Measurements from ENCODE around the gene PDXDC1.
"Not testable (repeated sequence)": the region's sequence is repeated elsewhere in the genome, so short reads cannot be mapped to it uniquely, and the experiment has no call there.

PDXDC1 gene

DNA sequence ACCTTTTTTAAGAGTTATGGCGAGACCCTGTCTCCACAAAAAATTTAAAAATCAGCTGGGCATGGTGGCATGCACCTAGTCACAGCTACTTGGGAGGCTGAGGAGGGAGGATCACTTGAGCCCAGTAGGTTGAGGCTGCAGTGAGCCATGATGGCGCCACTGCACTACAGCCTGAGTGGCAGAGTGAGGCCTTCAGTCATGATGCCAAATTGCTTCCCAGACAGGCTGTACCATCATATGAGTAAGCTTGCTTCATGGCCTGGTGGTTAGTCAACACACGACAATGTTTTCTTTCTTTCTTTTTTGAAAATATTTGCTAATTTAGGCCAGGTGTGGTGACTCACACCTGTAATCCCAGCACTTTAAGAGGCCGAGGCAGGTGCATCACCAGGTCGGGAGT is 68.5 kb downstream of the PDXDC1 start:
- Mint-ChIP-seq H3K4me3 (no peak overlapping the region), H3K27ac (no peak overlapping the region)

DNA sequence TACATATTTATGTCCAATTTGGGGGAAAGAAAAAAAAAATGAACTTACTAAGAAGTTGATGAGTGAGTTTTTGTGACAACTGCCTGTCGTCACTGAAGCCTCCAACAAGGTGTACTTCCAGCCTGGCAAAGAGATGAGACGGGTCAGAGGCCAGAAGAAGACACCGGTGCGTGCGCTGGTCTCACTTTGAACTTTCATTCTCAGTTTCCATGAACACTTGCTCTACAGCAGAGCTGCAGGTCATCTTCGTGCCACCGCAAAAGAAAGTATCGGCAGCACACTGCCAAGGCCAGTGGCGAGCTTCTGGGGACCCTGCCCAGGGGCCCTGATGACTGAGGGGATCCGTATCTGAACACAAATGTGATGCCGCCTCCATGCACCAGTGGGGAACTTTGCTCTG is 69.5 kb downstream of the PDXDC1 start:
- peaks cover 7% of the 10 kb centered on the region for H3K4me1 Mint-ChIP-seq
- no peak overlapping the region for H3K4me3 Mint-ChIP-seq
- TF ChIP-seq, protein P1, sequence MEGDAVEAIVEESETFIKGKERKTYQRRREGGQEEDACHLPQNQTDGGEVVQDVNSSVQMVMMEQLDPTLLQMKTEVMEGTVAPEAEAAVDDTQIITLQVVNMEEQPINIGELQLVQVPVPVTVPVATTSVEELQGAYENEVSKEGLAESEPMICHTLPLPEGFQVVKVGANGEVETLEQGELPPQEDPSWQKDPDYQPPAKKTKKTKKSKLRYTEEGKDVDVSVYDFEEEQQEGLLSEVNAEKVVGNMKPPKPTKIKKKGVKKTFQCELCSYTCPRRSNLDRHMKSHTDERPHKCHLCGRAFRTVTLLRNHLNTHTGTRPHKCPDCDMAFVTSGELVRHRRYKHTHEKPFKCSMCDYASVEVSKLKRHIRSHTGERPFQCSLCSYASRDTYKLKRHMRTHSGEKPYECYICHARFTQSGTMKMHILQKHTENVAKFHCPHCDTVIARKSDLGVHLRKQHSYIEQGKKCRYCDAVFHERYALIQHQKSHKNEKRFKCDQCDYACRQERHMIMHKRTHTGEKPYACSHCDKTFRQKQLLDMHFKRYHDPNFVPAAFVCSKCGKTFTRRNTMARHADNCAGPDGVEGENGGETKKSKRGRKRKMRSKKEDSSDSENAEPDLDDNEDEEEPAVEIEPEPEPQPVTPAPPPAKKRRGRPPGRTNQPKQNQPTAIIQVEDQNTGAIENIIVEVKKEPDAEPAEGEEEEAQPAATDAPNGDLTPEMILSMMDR (IDR thresholded peaks at IDR 0.05; ENCODE audit: unreplicated experiment in 3 of 3): no peak
- H3K36me3 Mint-ChIP-seq (ENCODE audit: low read depth): peaks cover 34% of the 10 kb centered on the region
- no peaks in the 10 kb centered on the region for H3K27me3 Mint-ChIP-seq (ENCODE audit: low read depth)
- H3K9me3 Mint-ChIP-seq: no peaks in the 10 kb centered on the region
- H3K27ac Mint-ChIP-seq: no peak overlapping the region

More for the DNA sequence above, 68.5 kb downstream of the PDXDC1 start:
- no peaks in the 10 kb centered on the region for H3K27me3 Mint-ChIP-seq (ENCODE audit: low read depth)
- TF ChIP-seq, protein P1 (IDR thresholded peaks at IDR 0.05; ENCODE audit: unreplicated experiment in 3 of 3): no peak
- H3K9me3 Mint-ChIP-seq: no peaks in the 10 kb centered on the region
- H3K36me3 Mint-ChIP-seq (ENCODE audit: low read depth): peaks cover 41% of the 10 kb centered on the region
- peaks cover 7% of the 10 kb centered on the region for H3K4me1 Mint-ChIP-seq

DNA sequence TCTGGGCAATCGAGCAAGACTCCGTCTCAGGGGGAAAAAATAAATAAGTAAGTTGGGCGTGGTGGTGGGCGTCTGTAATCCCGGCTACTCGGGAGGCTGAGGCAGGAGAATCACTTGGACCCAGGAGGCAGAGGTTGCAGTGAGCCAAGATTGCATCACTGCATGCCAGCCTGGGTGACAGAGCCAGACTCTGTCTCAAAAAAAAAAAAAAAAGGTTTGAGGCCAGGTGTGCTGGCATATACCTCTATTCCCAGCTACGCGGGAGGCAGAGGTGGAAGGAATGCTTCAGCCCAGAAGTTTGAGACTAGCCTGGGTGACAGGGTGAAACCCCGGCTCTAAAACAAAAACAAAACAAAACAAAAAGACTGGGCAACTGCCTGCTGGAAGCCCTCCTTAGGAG is 70.4 kb downstream of the PDXDC1 start:
- not testable (repeated sequence) for H3K4me3 Mint-ChIP-seq; H3K27me3 Mint-ChIP-seq (ENCODE audit: low read depth); H3K9me3 Mint-ChIP-seq; H3K27ac Mint-ChIP-seq; H3K4me1 Mint-ChIP-seq
- peaks cover 24% of the 10 kb centered on the region for H3K36me3 Mint-ChIP-seq (ENCODE audit: low read depth)

DNA sequence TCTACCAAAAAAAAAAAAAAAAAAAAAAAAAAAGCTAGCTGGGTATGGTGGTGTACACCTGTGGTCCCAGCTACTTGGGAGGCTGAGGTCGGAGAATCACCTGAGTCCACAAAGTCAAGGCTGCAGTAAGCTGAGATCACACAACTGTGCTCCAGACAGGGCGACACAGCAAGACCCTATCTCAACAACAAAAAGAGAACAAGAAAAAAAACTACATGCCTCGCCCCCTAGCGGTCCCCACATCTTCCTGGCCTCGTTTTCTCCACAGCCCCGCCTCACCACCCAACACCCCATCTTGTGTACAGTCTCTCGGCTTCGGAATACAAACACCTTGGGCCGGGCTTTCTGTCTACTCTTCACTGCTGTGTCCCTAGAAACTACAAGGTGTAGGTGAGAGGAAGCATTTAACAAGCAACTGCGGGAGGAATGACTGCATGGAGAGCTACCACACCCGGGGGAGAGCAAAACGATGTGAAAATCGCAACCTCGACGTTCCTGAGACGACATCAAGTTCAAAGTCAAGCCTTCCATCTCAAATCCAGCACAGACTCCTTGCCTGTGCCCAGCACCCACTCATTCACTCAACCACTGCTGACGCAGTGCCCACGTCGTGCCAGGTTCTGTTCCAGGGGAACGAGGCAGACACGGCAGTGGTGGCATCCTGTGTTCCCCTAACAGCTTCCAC is 72.0 kb downstream of the PDXDC1 start:
- TF ChIP-seq, protein P1 (IDR thresholded peaks at IDR 0.05; ENCODE audit: unreplicated experiment in 3 of 3): no peak
- no peaks in the 10 kb centered on the region for H3K27me3 Mint-ChIP-seq (ENCODE audit: low read depth)
- H3K27ac Mint-ChIP-seq: no peak overlapping the region
- no peak overlapping the region for H3K4me3 Mint-ChIP-seq
- H3K4me1 Mint-ChIP-seq: peaks cover 3% of the 10 kb centered on the region
- H3K9me3 Mint-ChIP-seq: no peaks in the 10 kb centered on the region
- peaks cover 20% of the 10 kb centered on the region for H3K36me3 Mint-ChIP-seq (ENCODE audit: low read depth)

DNA sequence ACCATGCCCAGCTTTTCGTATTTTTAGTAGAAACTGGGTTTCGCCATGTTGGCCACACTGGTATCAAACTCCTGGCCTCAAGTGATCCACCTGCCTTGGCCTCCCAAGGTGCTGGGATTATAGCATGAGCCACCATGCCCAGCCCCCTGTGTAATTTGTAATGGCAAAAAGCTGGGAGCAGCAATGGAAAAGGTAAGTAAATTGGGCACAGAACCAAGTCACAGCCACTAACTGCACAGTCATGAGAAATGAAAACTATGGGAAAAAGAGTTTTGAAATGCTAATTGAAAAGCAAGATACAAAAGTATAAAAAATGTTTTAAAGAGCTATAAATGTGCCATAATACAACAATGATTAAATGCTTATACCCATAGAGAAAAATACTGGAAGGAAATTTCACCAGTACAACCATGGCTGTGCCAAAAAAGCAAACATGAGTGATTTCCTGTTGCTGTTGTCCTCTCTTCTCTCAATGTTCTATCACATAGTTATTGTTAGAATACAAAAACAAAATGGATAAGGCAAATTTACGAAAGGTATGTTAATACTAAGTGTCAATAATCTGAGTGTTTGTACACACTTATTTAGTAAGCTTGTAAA is 74.9 kb downstream of the PDXDC1 start:
- Mint-ChIP-seq H3K27me3 (ENCODE audit: low read depth) (no peaks in the 10 kb centered on the region), H3K4me3 (no peak overlapping the region), H3K36me3 (ENCODE audit: low read depth) (peaks cover 13% of the 10 kb centered on the region), H3K4me1 (peaks cover 9% of the 10 kb centered on the region), H3K9me3 (no peaks in the 10 kb centered on the region), H3K27ac (no peak overlapping the region)
- TF ChIP-seq, protein P1 (IDR thresholded peaks at IDR 0.05; ENCODE audit: unreplicated experiment in 3 of 3): no peak

DNA sequence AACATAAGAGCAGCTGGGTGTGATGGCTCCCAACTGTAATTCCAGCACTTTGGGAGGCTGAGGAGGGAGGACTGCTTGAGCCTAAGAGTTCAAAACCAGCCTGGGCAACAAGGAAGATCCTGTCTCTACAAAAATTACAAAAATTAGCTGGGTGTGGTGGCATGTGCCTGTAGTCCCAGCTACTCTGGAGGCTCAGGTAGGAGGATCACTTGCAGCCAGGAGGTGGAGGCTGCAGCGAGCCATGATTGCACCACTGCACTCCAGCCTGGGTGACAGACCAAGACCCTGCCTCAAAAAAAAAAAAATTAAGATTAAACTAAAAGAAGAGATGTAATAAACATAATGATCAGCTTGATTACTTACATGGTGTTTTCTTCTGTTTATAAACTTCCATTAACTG is 75.6 kb downstream of the PDXDC1 start:
- Mint-ChIP-seq H3K4me1 (peaks cover 13% of the 10 kb centered on the region), H3K36me3 (ENCODE audit: low read depth) (peaks cover 13% of the 10 kb centered on the region)
- not testable (repeated sequence) for H3K27me3 Mint-ChIP-seq (ENCODE audit: low read depth); H3K9me3 Mint-ChIP-seq; H3K27ac Mint-ChIP-seq; H3K4me3 Mint-ChIP-seq

DNA sequence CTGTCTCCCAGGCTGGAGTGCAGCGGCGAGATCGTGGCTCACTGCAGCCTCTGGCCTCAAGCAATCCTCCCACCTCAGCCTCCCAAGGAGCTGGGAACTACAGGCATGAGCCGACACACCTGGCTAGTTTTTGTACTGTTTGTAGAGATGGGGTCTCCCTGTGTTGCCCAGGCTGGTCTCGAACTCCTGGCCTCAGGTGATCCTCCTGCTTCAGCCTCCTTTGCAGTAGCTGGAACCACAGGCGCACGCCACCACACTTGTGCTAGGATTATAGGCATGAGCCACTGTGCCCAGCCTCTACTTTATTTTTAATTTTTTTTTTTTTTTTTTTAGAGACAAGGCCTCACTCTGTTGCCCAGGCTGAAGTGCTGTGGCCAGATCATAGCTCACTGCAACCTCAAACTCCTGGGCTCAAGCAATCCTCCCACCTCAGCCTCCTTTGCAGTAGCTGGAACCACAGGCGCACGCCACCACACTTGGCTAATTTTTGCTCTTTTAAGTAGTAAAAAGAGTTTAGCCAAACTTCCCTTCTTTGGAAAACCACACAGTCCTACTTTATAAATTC is 76.6 kb downstream of the PDXDC1 start:
- no peaks in the 10 kb centered on the region for H3K9me3 Mint-ChIP-seq
- peaks cover 8% of the 10 kb centered on the region for H3K36me3 Mint-ChIP-seq (ENCODE audit: low read depth)
- H3K4me1 Mint-ChIP-seq: peaks cover 13% of the 10 kb centered on the region
- no peak overlapping the region for H3K27ac Mint-ChIP-seq
- no peaks in the 10 kb centered on the region for H3K27me3 Mint-ChIP-seq (ENCODE audit: low read depth)
- TF ChIP-seq, protein P1 (IDR thresholded peaks at IDR 0.05; ENCODE audit: unreplicated experiment in 3 of 3): no peak
- H3K4me3 Mint-ChIP-seq: no peak overlapping the region
